Neural progenitor cell (in vitro differentiated cells): ENCODE data around the gene SDK1. TPM values are rescaled to one million over a fixed set of nuclear protein-coding genes. Genes with fewer than 3 reads are reported as not detected.

ENCODE experiments used
- DNase-seq: peaks from one replicate; pipeline ENCODE4 v3.0.0-alpha.2; 2016; ENCODE audit warnings: low spot score
- H2AFZ ChIP-seq: fragments of 200-600 bp; sonication (generic); replicated peaks from 2 replicates; pipeline ENCODE4 v1.6.1; 2016; ENCODE audit warnings: antibody characterized with exemption
- H3F3A ChIP-seq: fragments of 200-600 bp; sonication (generic); 2 replicates; pipeline ENCODE4 v1.6.1; 2016; ENCODE audit warnings: antibody characterized with exemption, low read depth
- H3K27ac ChIP-seq: fragments of 200-600 bp; sonication (generic); 2 replicates; pipeline ENCODE4 v1.5.1; 2016; ENCODE audit warnings: mild to moderate bottlenecking
- H3K27me3 ChIP-seq: fragments of 200-600 bp; sonication (generic); 2 replicates; pipeline ENCODE4 v1.6.1; 2016; ENCODE audit warnings: mild to moderate bottlenecking, moderate library complexity
- H3K36me3 ChIP-seq: fragments of 200-600 bp; sonication (generic); 2 replicates; pipeline ENCODE4 v1.5.1; 2016
- H3K4me1 ChIP-seq: fragments of 200-600 bp; sonication (generic); 2 replicates; pipeline ENCODE4 v1.6.1; 2016; ENCODE audit warnings: mixed run types
- H3K4me2 ChIP-seq: fragments of 200-600 bp; sonication (generic); 2 replicates; pipeline ENCODE4 v1.6.1; 2016
- H3K4me3 ChIP-seq: fragments of 200-600 bp; sonication (generic); 2 replicates; pipeline ENCODE4 v1.5.1; 2016
- H3K79me2 ChIP-seq: fragments of 200-600 bp; sonication (generic); 2 replicates; pipeline ENCODE4 v1.6.1; 2016; ENCODE audit warnings: low read depth
- H3K9ac ChIP-seq: fragments of 200-600 bp; sonication (generic); 2 replicates; pipeline ENCODE4 v1.6.1; 2016
- H3K9me3 ChIP-seq: fragments of 200-600 bp; sonication (generic); 2 replicates; pipeline ENCODE4 v1.5.1; 2016; ENCODE audit warnings: low read depth
- H4K20me1 ChIP-seq: fragments of 200-600 bp; sonication (generic); 2 replicates; pipeline ENCODE4 v1.6.1; 2016; ENCODE audit warnings: low read depth
- H3K27ac Mint-ChIP-seq: 3 replicates; pipeline ENCODE4 v1.8.0; 2021; ENCODE audit warnings: mixed read lengths
- H3K27me3 Mint-ChIP-seq: 2 replicates; pipeline ENCODE4 v1.8.0; 2022; ENCODE audit warnings: low read depth, mild to moderate bottlenecking, inconsistent platforms, moderate library complexity, mixed read lengths; ENCODE audit not compliant: insufficient read depth
- H3K36me3 Mint-ChIP-seq: 3 replicates; pipeline ENCODE4 v1.8.0; 2021; ENCODE audit warnings: mixed read lengths
- H3K4me1 Mint-ChIP-seq: 3 replicates; pipeline ENCODE4 v1.8.0; 2021; ENCODE audit warnings: mixed read lengths
- H3K4me3 Mint-ChIP-seq: 3 replicates; pipeline ENCODE4 v1.8.0; 2021; ENCODE audit warnings: mild to moderate bottlenecking, moderate library complexity, mixed read lengths
- H3K9me3 Mint-ChIP-seq: 3 replicates; pipeline ENCODE4 v1.8.0; 2020; ENCODE audit warnings: mixed read lengths
- EZH2 ChIP-seq: fragments of 200-600 bp; sonication (generic); IDR thresholded peaks from 2 replicates; pipeline ENCODE4 v1.6.1; 2017; ENCODE audit warnings: antibody characterized with exemption, mild to moderate bottlenecking, moderate library complexity
- EZH2phosphoT487 ChIP-seq: fragments of 200-600 bp; sonication (generic); IDR thresholded peaks from 2 replicates; pipeline ENCODE4 v1.6.1; 2017; ENCODE audit warnings: antibody characterized with exemption
- total RNA-seq: library from RNA; depleted of rRNA; stranded (reverse); fragments of >200 nt; gene quantifications from 2 replicates; pipeline ENCODE4 v1.2.3, GENCODE V29; 2015; ENCODE audit warnings: low replicate concordance
- TF ChIP-seq, protein P1 (sequence below): fragments of 200-600 bp; sonication (generic); IDR thresholded peaks from 2 replicates; pipeline ENCODE4 v1.5.1; 2017; ENCODE audit warnings: antibody characterized with exemption, mild to moderate bottlenecking

SDK1 gene
- total RNA-seq, 1 donor from 2014 or later = 4.9 TPM

GRCh38 chr7:3882782-3883181 lies 581.7 kb downstream of the SDK1 start:
- TF ChIP-seq, protein P1, sequence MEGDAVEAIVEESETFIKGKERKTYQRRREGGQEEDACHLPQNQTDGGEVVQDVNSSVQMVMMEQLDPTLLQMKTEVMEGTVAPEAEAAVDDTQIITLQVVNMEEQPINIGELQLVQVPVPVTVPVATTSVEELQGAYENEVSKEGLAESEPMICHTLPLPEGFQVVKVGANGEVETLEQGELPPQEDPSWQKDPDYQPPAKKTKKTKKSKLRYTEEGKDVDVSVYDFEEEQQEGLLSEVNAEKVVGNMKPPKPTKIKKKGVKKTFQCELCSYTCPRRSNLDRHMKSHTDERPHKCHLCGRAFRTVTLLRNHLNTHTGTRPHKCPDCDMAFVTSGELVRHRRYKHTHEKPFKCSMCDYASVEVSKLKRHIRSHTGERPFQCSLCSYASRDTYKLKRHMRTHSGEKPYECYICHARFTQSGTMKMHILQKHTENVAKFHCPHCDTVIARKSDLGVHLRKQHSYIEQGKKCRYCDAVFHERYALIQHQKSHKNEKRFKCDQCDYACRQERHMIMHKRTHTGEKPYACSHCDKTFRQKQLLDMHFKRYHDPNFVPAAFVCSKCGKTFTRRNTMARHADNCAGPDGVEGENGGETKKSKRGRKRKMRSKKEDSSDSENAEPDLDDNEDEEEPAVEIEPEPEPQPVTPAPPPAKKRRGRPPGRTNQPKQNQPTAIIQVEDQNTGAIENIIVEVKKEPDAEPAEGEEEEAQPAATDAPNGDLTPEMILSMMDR = no peak
- TF ChIP-seq EZH2 (no peak), EZH2phosphoT487 (no peak)
- Mint-ChIP-seq H3K27me3 (peaks cover 2% of the 10 kb centered on the region), H3K9me3 (no peaks in the 10 kb centered on the region), H3K4me1 (peaks cover 11% of the 10 kb centered on the region), H3K4me3 (no peak overlapping the region), H3K27ac (no peak overlapping the region), H3K36me3 (no peaks in the 10 kb centered on the region)
- H3K79me2 ChIP-seq = no peaks in the 10 kb centered on the region
- no peaks in the 10 kb centered on the region for H4K20me1 ChIP-seq
- no peaks in the 10 kb centered on the region for H3K36me3 ChIP-seq
- H3K9ac ChIP-seq = no peak overlapping the region
- no peaks in the 10 kb centered on the region for H3K9me3 ChIP-seq
- no peak for DNase-seq
- no peaks in the 10 kb centered on the region for H3K27me3 ChIP-seq
- no peak overlapping the region for H3K4me2 ChIP-seq
- no peaks in the 10 kb centered on the region for H3K4me1 ChIP-seq
- H3K27ac ChIP-seq = no peak overlapping the region
- no peaks in the 10 kb centered on the region for H3F3A ChIP-seq
- H2AFZ ChIP-seq = no peak overlapping the region
- H3K4me3 ChIP-seq = no peak overlapping the region

- Histone ChIP-seq H4K20me1 (no peaks in the 10 kb centered on the region), H3K4me2 (no peak overlapping the region), H3K27ac (no peak overlapping the region), H3K4me1 (no peaks in the 10 kb centered on the region), H3K79me2 (no peaks in the 10 kb centered on the region), H3K9me3 (no peaks in the 10 kb centered on the region), H2AFZ (no peak overlapping the region), H3K36me3 (no peaks in the 10 kb centered on the region), H3K27me3 (no peaks in the 10 kb centered on the region), H3K9ac (no peak overlapping the region), H3F3A (no peaks in the 10 kb centered on the region), H3K4me3 (no peak overlapping the region)
- peaks cover 9% of the 10 kb centered on the region for H3K4me1 Mint-ChIP-seq
- H3K36me3 Mint-ChIP-seq = no peaks in the 10 kb centered on the region
- peaks cover 5% of the 10 kb centered on the region for H3K27me3 Mint-ChIP-seq
- DNase-seq = no peak
- no peak overlapping the region for H3K27ac Mint-ChIP-seq
- H3K4me3 Mint-ChIP-seq = no peak overlapping the region
- H3K9me3 Mint-ChIP-seq = no peaks in the 10 kb centered on the region
- TF ChIP-seq EZH2 = no peak
- TF ChIP-seq, protein P1 = no peak
- no peak for TF ChIP-seq EZH2phosphoT487
Observed at GRCh38 chr7:3884543-3884942, 583.5 kb downstream of the SDK1 start.

DNA sequence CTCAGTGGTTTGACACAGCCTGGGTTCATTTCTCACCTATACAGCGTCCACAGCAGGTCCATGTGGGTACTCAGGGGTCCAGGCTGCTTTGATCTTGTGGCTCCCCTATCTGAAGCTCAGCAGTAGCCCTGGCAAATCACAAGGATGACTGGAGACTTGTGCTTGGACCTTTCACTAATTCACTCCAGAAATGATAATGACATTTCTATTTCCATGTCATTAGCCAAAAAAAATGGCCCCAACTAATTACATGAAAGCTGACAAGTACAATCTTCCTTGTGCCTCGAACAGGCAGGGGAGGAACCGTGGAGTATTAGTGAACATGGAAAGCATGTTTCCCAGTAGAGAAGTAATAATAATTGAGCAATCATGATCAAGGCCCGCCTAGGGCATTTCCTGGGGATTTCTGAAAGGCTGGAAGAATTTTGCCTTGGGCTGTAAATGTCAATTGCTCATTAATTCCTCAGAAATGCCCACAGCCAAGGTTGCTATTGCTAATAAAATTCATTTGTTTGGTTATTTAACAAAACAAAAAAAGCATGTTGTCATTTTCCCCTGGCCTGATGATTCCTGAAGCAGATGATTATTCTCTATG lies 586.1 kb downstream of the SDK1 start:
- Histone ChIP-seq H3K4me1 (no peaks in the 10 kb centered on the region), H4K20me1 (no peaks in the 10 kb centered on the region), H2AFZ (no peak overlapping the region), H3K79me2 (no peaks in the 10 kb centered on the region), H3F3A (no peaks in the 10 kb centered on the region), H3K9me3 (no peaks in the 10 kb centered on the region), H3K27me3 (no peaks in the 10 kb centered on the region), H3K9ac (no peak overlapping the region), H3K36me3 (no peaks in the 10 kb centered on the region), H3K4me3 (no peak overlapping the region), H3K4me2 (no peak overlapping the region), H3K27ac (no peak overlapping the region)
- H3K4me3 Mint-ChIP-seq = no peak overlapping the region
- H3K36me3 Mint-ChIP-seq = peaks cover 2% of the 10 kb centered on the region
- H3K4me1 Mint-ChIP-seq = no peaks in the 10 kb centered on the region
- peaks cover 3% of the 10 kb centered on the region for H3K27me3 Mint-ChIP-seq
- no peak overlapping the region for H3K27ac Mint-ChIP-seq
- DNase-seq = no peak
- peaks cover 2% of the 10 kb centered on the region for H3K9me3 Mint-ChIP-seq
- TF ChIP-seq, protein P1 = no peak
- TF ChIP-seq EZH2phosphoT487 (no peak), EZH2 (no peak)
